Nephron (organoid): Measurements from ENCODE around the gene RICTOR.
"Not testable (repeated sequence)": the region's sequence is repeated elsewhere in the genome, so short reads cannot be mapped to it uniquely, and the experiment has no call there.

Experiments
- H3K27ac Mint-ChIP-seq, 3 experiments: 2 replicates each; pipeline ENCODE4 v1.8.0; 2020; ENCODE audit warnings: mixed read lengths in 3 of 3, mild to moderate bottlenecking in 2 of 3, moderate library complexity in 1 of 3
- H3K27me3 Mint-ChIP-seq: 2 replicates; pipeline ENCODE4 v1.8.0; 2021; ENCODE audit warnings: low read depth, mild to moderate bottlenecking, moderate library complexity, mixed read lengths
- H3K36me3 Mint-ChIP-seq: 2 replicates; pipeline ENCODE4 v1.8.0; 2020; ENCODE audit warnings: low read depth, mixed read lengths
- H3K4me1 Mint-ChIP-seq: 2 replicates; pipeline ENCODE4 v1.8.0; 2020; ENCODE audit warnings: mixed read lengths
- H3K4me3 Mint-ChIP-seq, 3 experiments: 2 replicates each; pipeline ENCODE4 v1.8.0; 2020; ENCODE audit warnings: mild to moderate bottlenecking in 3 of 3, mixed read lengths in 3 of 3, moderate library complexity in 2 of 3
- H3K9me3 Mint-ChIP-seq: 2 replicates; pipeline ENCODE4 v1.8.0; 2020; ENCODE audit warnings: mixed read lengths
- CTCF ChIP-seq, 3 experiments: fragments of 200-600 bp; sonication (generic); IDR thresholded peaks; one replicate each; pipeline ENCODE4 v1.5.0; 2021; ENCODE audit warnings: antibody characterized with exemption in 3 of 3; ENCODE audit not compliant: unreplicated experiment in 3 of 3

Gene RICTOR

DNA sequence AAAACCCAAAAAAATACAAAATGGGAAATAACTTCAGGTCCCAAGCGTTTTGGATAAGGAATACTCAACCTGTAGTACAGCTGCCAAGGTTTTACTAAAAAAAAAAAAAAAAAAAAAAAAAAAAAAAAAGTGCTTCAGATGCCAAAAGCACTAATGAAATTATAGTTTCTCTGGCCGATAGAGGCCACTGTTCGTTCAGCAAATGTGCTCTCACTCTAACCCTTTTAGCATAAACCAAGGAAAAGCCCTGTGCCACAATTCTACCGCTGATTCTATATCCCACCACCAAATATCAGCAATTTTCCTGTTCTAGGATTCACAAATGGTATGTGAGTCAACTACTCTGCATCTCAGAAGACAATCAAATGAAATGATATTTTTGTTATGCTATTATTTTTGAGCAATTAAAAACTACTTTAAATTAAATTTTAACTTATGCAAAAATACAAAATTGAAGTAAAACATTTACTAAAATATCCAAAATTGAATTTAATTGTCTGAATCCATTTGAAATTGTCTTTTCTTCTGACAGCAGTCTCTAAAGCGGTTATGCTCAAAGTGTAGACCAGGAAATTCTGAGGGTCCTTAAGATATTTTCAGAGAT is 79.8 kb downstream of the RICTOR start:
- H3K36me3 Mint-ChIP-seq: peaks cover 52% of the 10 kb centered on the region
- no peak overlapping the region for H3K4me3 Mint-ChIP-seq
- TF ChIP-seq CTCF (IDR thresholded peaks at IDR 0.05; ENCODE audit: unreplicated experiment in 3 of 3): peak; percentile 39 to 57 (median 42)
- no peak overlapping the region for H3K27ac Mint-ChIP-seq
- H3K4me1 Mint-ChIP-seq: no peaks in the 10 kb centered on the region
- H3K9me3 Mint-ChIP-seq: peaks cover 19% of the 10 kb centered on the region
- no peaks in the 10 kb centered on the region for H3K27me3 Mint-ChIP-seq

GRCh38 chr5:38989974-38990719 is 84.1 kb downstream of the RICTOR start:
- not testable (repeated sequence) for H3K27me3 Mint-ChIP-seq, H3K27ac Mint-ChIP-seq, H3K4me1 Mint-ChIP-seq, H3K4me3 Mint-ChIP-seq
- H3K36me3 Mint-ChIP-seq: peaks cover 64% of the 10 kb centered on the region
- peaks cover 39% of the 10 kb centered on the region for H3K9me3 Mint-ChIP-seq

- Mint-ChIP-seq H3K27me3 (no peaks in the 10 kb centered on the region), H3K27ac (no peak overlapping the region), H3K4me1 (no peaks in the 10 kb centered on the region), H3K4me3 (no peak overlapping the region), H3K36me3 (peaks cover 60% of the 10 kb centered on the region), H3K9me3 (peaks cover 39% of the 10 kb centered on the region)
- TF ChIP-seq CTCF (IDR thresholded peaks at IDR 0.05; ENCODE audit: unreplicated experiment in 3 of 3): no peak
Measured at GRCh38 chr5:38985909-38986452, 88.2 kb downstream of the RICTOR start.

- TF ChIP-seq CTCF (IDR thresholded peaks at IDR 0.05; ENCODE audit: unreplicated experiment in 3 of 3): no peak
- H3K27me3 Mint-ChIP-seq: no peaks in the 10 kb centered on the region
- no peaks in the 10 kb centered on the region for H3K4me1 Mint-ChIP-seq
- H3K4me3 Mint-ChIP-seq: no peak overlapping the region
- no peaks in the 10 kb centered on the region for H3K9me3 Mint-ChIP-seq
- no peak overlapping the region for H3K27ac Mint-ChIP-seq
- H3K36me3 Mint-ChIP-seq: peaks cover 30% of the 10 kb centered on the region
Measured at GRCh38 chr5:38979535-38979934, 94.7 kb downstream of the RICTOR start.

GRCh38 chr5:38978036-38978435 is 96.2 kb downstream of the RICTOR start:
- no peaks in the 10 kb centered on the region for H3K27me3 Mint-ChIP-seq
- TF ChIP-seq CTCF (IDR thresholded peaks at IDR 0.05; ENCODE audit: unreplicated experiment in 3 of 3): no peak
- no peak overlapping the region for H3K27ac Mint-ChIP-seq
- H3K9me3 Mint-ChIP-seq: no peaks in the 10 kb centered on the region
- H3K36me3 Mint-ChIP-seq: peaks cover 28% of the 10 kb centered on the region
- no peak overlapping the region for H3K4me3 Mint-ChIP-seq
- no peaks in the 10 kb centered on the region for H3K4me1 Mint-ChIP-seq

- H3K27ac Mint-ChIP-seq: no peak overlapping the region
- no peaks in the 10 kb centered on the region for H3K9me3 Mint-ChIP-seq
- TF ChIP-seq CTCF (IDR thresholded peaks at IDR 0.05; ENCODE audit: unreplicated experiment in 3 of 3): no peak
- peaks cover 24% of the 10 kb centered on the region for H3K36me3 Mint-ChIP-seq
- no peak overlapping the region for H3K4me3 Mint-ChIP-seq
- no peaks in the 10 kb centered on the region for H3K4me1 Mint-ChIP-seq
- H3K27me3 Mint-ChIP-seq: no peaks in the 10 kb centered on the region
Measured at GRCh38 chr5:38968665-38969064, 105.5 kb downstream of the RICTOR start.
